ENCODE results near the gene CRTC2.

GRCh38 chr1:153906396-153906795, 52.0 kb downstream of the CRTC2 start:
- TF ChIP-seq CTCF (IDR thresholded peaks at IDR 0.05) (no peak), POLR2A (IDR thresholded peaks at IDR 0.05) (no peak)
